HEK293 (cell line): Measurements from ENCODE around the gene LRRC52.

Experiments
- CTCF ChIA-PET: fragments of 350-600 bp; formaldehyde crosslinking; extraction: SDS; loops from one replicate; lab custom pipeline; 2021; ENCODE audit warnings: antibody characterized with exemption; lab: Yijun Ruan, JAX
- POLR2A ChIA-PET: fragments of 300-600 bp; formaldehyde crosslinking; extraction: SDS; loops from one replicate; lab custom pipeline; 2020; ENCODE audit warnings: antibody characterized with exemption, inconsistent platforms; lab: Yijun Ruan, JAX
- H3K27ac ChIP-seq: fragments of 200-500 bp; sonication (Bioruptor generic); 2 replicates; pipeline ENCODE4 v1.5.1; 2014; ENCODE audit warnings: low read depth, low read length, control low read depth, inconsistent platforms; ENCODE audit errors: extremely low read depth
- H3K36me3 ChIP-seq, 2 experiments: fragments of 200-500 bp in 1 of 2; sonication (Bioruptor generic) in 1 of 2; 1 replicate in 1 of 2; 2 replicates in 1 of 2; pipeline ENCODE4 v1.5.1; 2014 to 2017; ENCODE audit warnings: inconsistent platforms in 2 of 2, low read length in 2 of 2; ENCODE audit not compliant: control insufficient read depth in 2 of 2, insufficient read depth in 1 of 2
- H3K4me1 ChIP-seq: fragments of 200-500 bp; sonication (Bioruptor generic); 2 replicates; pipeline ENCODE4 v1.5.1; 2014; ENCODE audit warnings: mild to moderate bottlenecking, low read length, inconsistent platforms; ENCODE audit not compliant: control insufficient read depth, insufficient read depth
- H3K4me3 ChIP-seq: 2 replicates; pipeline ENCODE4 v1.5.1; 2011; ENCODE audit warnings: low read depth, mild to moderate bottlenecking, control low read depth, low read length, moderate library complexity
- H3K9me3 ChIP-seq: fragments of 200-500 bp; sonication (Bioruptor generic); 2 replicates; pipeline ENCODE4 v1.5.1; 2014; ENCODE audit warnings: low read depth, low read length, inconsistent platforms; ENCODE audit not compliant: control insufficient read depth, insufficient read depth
- GLIS2 ChIP-seq: fragments of 450-650 bp; formaldehyde crosslinking; IDR thresholded peaks from 2 replicates; pipeline ENCODE4 v1.5.1; 2016; ENCODE audit warnings: missing biosample characterization, missing genetic modification characterization
- KLF9 ChIP-seq: fragments of 450-650 bp; formaldehyde crosslinking; IDR thresholded peaks from 2 replicates; pipeline ENCODE4 v1.5.1; 2016; ENCODE audit warnings: missing biosample characterization, missing genetic modification characterization, low read depth
- PATZ1 ChIP-seq: fragments of 450-650 bp; formaldehyde crosslinking; IDR thresholded peaks from 2 replicates; pipeline ENCODE4 v1.5.1; 2016; ENCODE audit warnings: missing biosample characterization, missing genetic modification characterization
- TRIM28 ChIP-seq: IDR thresholded peaks from 2 replicates; pipeline ENCODE4 v1.6.1; 2011; ENCODE audit warnings: low read length, control low read depth, borderline replicate concordance
- ZBTB11 ChIP-seq: fragments of 450-650 bp; formaldehyde crosslinking; conservative IDR thresholded peaks from 2 replicates; pipeline ENCODE4 v1.5.1; 2016; ENCODE audit warnings: low read depth, missing biosample characterization, missing genetic modification characterization
- ZFHX2 ChIP-seq: fragments of 450-650 bp; formaldehyde crosslinking; conservative IDR thresholded peaks from 2 replicates; pipeline ENCODE4 v1.5.1; 2016; ENCODE audit warnings: missing biosample characterization, missing genetic modification characterization
- ZNF239 ChIP-seq: fragments of 450-650 bp; formaldehyde crosslinking; IDR thresholded peaks from 2 replicates; pipeline ENCODE4 v1.5.1; 2016; ENCODE audit warnings: missing biosample characterization, missing genetic modification characterization
- ZNF248 ChIP-seq: fragments of 450-650 bp; formaldehyde crosslinking; IDR thresholded peaks from 2 replicates; pipeline ENCODE4 v1.5.1; 2017; ENCODE audit warnings: missing biosample characterization, missing genetic modification characterization
- ZNF280D ChIP-seq: fragments of 450-650 bp; formaldehyde crosslinking; IDR thresholded peaks from 2 replicates; pipeline ENCODE4 v1.5.1; 2016; ENCODE audit warnings: missing biosample characterization, missing genetic modification characterization
- ZNF416 ChIP-seq: fragments of 450-650 bp; formaldehyde crosslinking; IDR thresholded peaks from 2 replicates; pipeline ENCODE4 v1.5.1; 2016; ENCODE audit warnings: missing biosample characterization, missing genetic modification characterization
- ZNF513 ChIP-seq: fragments of 450-650 bp; IDR thresholded peaks from 2 replicates; pipeline ENCODE4 v1.5.1; 2018; ENCODE audit warnings: missing biosample characterization, missing genetic modification characterization
- ZNF610 ChIP-seq: fragments of 450-650 bp; formaldehyde crosslinking; IDR thresholded peaks from 2 replicates; pipeline ENCODE4 v1.5.1; 2016; ENCODE audit warnings: missing biosample characterization, missing genetic modification characterization, borderline replicate concordance
- ZNF654 ChIP-seq: fragments of 450-650 bp; formaldehyde crosslinking; IDR thresholded peaks from 2 replicates; pipeline ENCODE4 v1.5.1; 2016; ENCODE audit warnings: low read depth, missing biosample characterization, missing genetic modification characterization
- ZNF768 ChIP-seq: fragments of 450-650 bp; formaldehyde crosslinking; IDR thresholded peaks from 2 replicates; pipeline ENCODE4 v1.5.1; 2018; ENCODE audit warnings: missing biosample characterization, mild to moderate bottlenecking, missing genetic modification characterization
- TF ChIP-seq, protein P1 (sequence below): fragments of 450-650 bp; formaldehyde crosslinking; IDR thresholded peaks from 2 replicates; pipeline ENCODE4 v1.5.1; 2016; ENCODE audit warnings: missing biosample characterization, missing genetic modification characterization, borderline replicate concordance

The LRRC52 gene

DNA sequence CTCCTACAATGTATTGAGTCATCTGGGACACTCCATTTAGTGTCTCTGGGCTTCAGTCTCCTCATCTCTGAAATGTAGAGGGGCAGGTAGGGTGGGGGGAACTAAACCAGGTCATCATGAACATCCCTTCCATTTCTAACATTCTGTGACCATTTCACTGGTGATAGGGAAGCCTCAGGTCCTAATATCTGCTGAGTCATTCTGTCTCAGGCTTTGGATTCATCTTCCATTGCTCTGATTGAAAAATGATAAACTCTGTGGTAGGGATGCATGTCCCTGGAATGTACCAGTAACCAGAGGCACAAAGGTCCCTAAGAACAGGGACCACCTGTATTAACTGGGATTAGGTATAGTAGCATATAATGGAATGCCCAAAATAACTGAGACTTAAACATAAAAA lies 36.2 kb upstream of the LRRC52 start (continued):
- no peak for TF ChIP-seq PATZ1 (tag by site-specific recombination)
- no peak for TF ChIP-seq ZNF610 (tag by site-specific recombination)
- TF ChIP-seq ZNF416: no peak
- TF ChIP-seq ZNF248: no peak
- TF ChIP-seq, all 188 proteins: peak for 0

GRCh38 chr1:165508291-165508690 lies 35.5 kb upstream of the LRRC52 start:
- Histone ChIP-seq H3K4me3 (no peak overlapping the region), H3K4me1 (no peaks in the 10 kb centered on the region), H3K27ac (no peak overlapping the region), H3K9me3 (no peaks in the 10 kb centered on the region), H3K36me3 (no peaks in the 10 kb centered on the region)
- CTCF ChIA-PET: interaction anchor here (0.5 to 1.0 kb wide), 2 partner anchors 335 to 379 kb away, joined by 3 to 4 read pairs; no protein-coding TSS in a partner anchor
- TF ChIP-seq ZNF768 (tag by site-specific recombination): no peak
- no peak for TF ChIP-seq ZNF239
- TF ChIP-seq ZBTB11 (tag by site-specific recombination): no peak
- TF ChIP-seq TRIM28: no peak
- no peak for TF ChIP-seq ZFHX2 (tag by site-specific recombination)
- TF ChIP-seq KLF9: no peak
- no peak for TF ChIP-seq ZNF280D (tag by site-specific recombination)
- POLR2A ChIA-PET: no interaction called here

DNA sequence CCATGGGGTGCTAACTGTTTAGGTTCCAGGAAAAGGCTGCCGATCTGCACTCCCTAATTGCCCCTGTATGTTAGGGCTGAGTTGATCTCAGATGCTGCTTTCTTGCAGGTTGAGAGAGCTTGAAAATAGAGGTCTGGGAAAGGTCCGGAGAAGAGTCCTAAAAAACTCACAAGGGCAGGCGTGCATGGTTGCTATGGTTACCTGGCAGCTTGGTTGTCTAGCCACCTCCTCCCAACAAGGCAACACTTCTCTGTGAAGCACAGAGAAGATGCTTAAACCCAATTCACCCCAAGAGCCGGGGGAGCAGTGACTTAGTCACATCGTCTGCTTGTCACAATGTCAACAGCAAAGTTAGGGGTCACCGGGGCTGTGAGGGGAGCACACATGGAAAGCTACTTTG lies 31.0 kb upstream of the LRRC52 start:
- H3K4me1 ChIP-seq: no peaks in the 10 kb centered on the region
- H3K36me3 ChIP-seq: no peaks in the 10 kb centered on the region
- H3K27ac ChIP-seq: no peak overlapping the region
- POLR2A ChIA-PET: no interaction called here
- no peak overlapping the region for H3K4me3 ChIP-seq
- H3K9me3 ChIP-seq: no peaks in the 10 kb centered on the region
- CTCF ChIA-PET: no interaction called here
- no peak for TF ChIP-seq ZNF513 (tag by site-specific recombination)
- no peak for TF ChIP-seq GLIS2 (tag by site-specific recombination)
- no peak for TF ChIP-seq ZBTB11 (tag by site-specific recombination)
- TF ChIP-seq, protein P1, sequence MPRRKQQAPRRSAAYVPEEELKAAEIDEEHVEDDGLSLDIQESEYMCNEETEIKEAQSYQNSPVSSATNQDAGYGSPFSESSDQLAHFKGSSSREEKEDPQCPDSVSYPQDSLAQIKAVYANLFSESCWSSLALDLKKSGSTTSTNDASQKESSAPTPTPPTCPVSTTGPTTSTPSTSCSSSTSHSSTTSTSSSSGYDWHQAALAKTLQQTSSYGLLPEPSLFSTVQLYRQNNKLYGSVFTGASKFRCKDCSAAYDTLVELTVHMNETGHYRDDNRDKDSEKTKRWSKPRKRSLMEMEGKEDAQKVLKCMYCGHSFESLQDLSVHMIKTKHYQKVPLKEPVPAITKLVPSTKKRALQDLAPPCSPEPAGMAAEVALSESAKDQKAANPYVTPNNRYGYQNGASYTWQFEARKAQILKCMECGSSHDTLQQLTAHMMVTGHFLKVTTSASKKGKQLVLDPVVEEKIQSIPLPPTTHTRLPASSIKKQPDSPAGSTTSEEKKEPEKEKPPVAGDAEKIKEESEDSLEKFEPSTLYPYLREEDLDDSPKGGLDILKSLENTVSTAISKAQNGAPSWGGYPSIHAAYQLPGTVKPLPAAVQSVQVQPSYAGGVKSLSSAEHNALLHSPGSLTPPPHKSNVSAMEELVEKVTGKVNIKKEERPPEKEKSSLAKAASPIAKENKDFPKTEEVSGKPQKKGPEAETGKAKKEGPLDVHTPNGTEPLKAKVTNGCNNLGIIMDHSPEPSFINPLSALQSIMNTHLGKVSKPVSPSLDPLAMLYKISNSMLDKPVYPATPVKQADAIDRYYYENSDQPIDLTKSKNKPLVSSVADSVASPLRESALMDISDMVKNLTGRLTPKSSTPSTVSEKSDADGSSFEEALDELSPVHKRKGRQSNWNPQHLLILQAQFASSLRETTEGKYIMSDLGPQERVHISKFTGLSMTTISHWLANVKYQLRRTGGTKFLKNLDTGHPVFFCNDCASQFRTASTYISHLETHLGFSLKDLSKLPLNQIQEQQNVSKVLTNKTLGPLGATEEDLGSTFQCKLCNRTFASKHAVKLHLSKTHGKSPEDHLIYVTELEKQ (tag by site-specific recombination): no peak
- TF ChIP-seq ZNF654 (tag by site-specific recombination): no peak
